Activated T-cell treated with anti-CD3 and anti-CD28 coated beads, Interleukin-2, amount 50 U/mL, for 72 hours (primary cell): ENCODE results near the gene TNC. TPM values are rescaled to one million over a fixed set of nuclear protein-coding genes. Genes with fewer than 3 reads are reported as not detected.

Experiments
- ATAC-seq, 2 donors: fragments of 150-1000 bp; cut with Tn5 transposase; replicated peaks in 1 of 2; 2 replicates each; pipeline ENCODE4 v1.10.0; 2021; ENCODE audit warnings: moderate library complexity in 2 of 2, mild to moderate bottlenecking in 1 of 2
- DNase-seq, 2 donors: peaks; one replicate each; pipeline ENCODE4 v3.0.0; 2021 to 2022; ENCODE audit warnings: mixed read lengths in 1 of 2
- H3K27ac Mint-ChIP-seq: one replicate; pipeline ENCODE4 v1.8.0; 2022; ENCODE audit warnings: mild to moderate bottlenecking, moderate library complexity, mixed read lengths
- H3K27me3 Mint-ChIP-seq: one replicate; pipeline ENCODE4 v1.8.0; 2022; ENCODE audit warnings: low read depth, mixed read lengths
- H3K36me3 Mint-ChIP-seq, 2 donors: one replicate each; pipeline ENCODE4 v1.8.0; 2022; ENCODE audit warnings: mixed read lengths in 2 of 2, mild to moderate bottlenecking in 1 of 2; ENCODE audit not compliant: insufficient read depth in 2 of 2
- H3K4me1 Mint-ChIP-seq: one replicate; pipeline ENCODE4 v1.8.0; 2022; ENCODE audit warnings: low read depth, mixed read lengths
- H3K4me3 Mint-ChIP-seq, 2 donors: one replicate each; pipeline ENCODE4 v1.8.0; 2022; ENCODE audit warnings: mild to moderate bottlenecking in 2 of 2, mixed read lengths in 2 of 2, moderate library complexity in 2 of 2
- H3K9me3 Mint-ChIP-seq, 2 donors: one replicate each; pipeline ENCODE4 v1.8.0; 2022; ENCODE audit warnings: mixed read lengths in 2 of 2
- total RNA-seq, 2 donors: library from RNA; stranded (reverse); gene quantifications; one replicate each; pipeline ENCODE4 v1.2.3, GENCODE V29; 2022

Gene TNC
- total RNA-seq, 2 donors from 2014 or later, result 3.1 to 4.1 TPM

GRCh38 chr9:115084709-115085108, 33.2 kb downstream of the TNC start:
- Mint-ChIP-seq H3K9me3 (no peaks in the 10 kb centered on the region), H3K27ac (no peak overlapping the region)

GRCh38 chr9:115084157-115084556, 33.8 kb downstream of the TNC start:
- Mint-ChIP-seq H3K9me3 (no peaks in the 10 kb centered on the region), H3K27me3 (peaks cover 9% of the 10 kb centered on the region)

More at GRCh38 chr9:115084709-115085108, 33.2 kb downstream of the TNC start:
- Mint-ChIP-seq H3K4me3 (no peak overlapping the region), H3K27me3 (peaks cover 9% of the 10 kb centered on the region), H3K4me1 (no peaks in the 10 kb centered on the region), H3K36me3 (no peaks in the 10 kb centered on the region)
- no peak for DNase-seq
- ATAC-seq, result no peak

GRCh38 chr9:115080242-115080641, 37.7 kb downstream of the TNC start:
- Mint-ChIP-seq H3K27ac (no peak overlapping the region), H3K9me3 (no peaks in the 10 kb centered on the region), H3K36me3 (no peaks in the 10 kb centered on the region), H3K4me3 (no peak overlapping the region), H3K27me3 (peaks cover 14% of the 10 kb centered on the region), H3K4me1 (no peaks in the 10 kb centered on the region)
- DNase-seq (no peak), ATAC-seq (no peak)

More at GRCh38 chr9:115084157-115084556, 33.8 kb downstream of the TNC start:
- Mint-ChIP-seq H3K4me3 (no peak overlapping the region), H3K4me1 (no peaks in the 10 kb centered on the region), H3K36me3 (no peaks in the 10 kb centered on the region), H3K27ac (no peak overlapping the region)
- no peak for ATAC-seq
- DNase-seq, result no peak

GRCh38 chr9:115079156-115079555, 38.8 kb downstream of the TNC start:
- no peaks in the 10 kb centered on the region for H3K4me1 Mint-ChIP-seq
- peaks cover 14% of the 10 kb centered on the region for H3K27me3 Mint-ChIP-seq
- H3K4me3 Mint-ChIP-seq, result no peak overlapping the region
- H3K27ac Mint-ChIP-seq, result no peak overlapping the region
- no peaks in the 10 kb centered on the region for H3K36me3 Mint-ChIP-seq
- DNase-seq (no peak), ATAC-seq (peak in 1 of 2 donors; percentile 21)
- no peaks in the 10 kb centered on the region for H3K9me3 Mint-ChIP-seq

GRCh38 chr9:115073456-115073855, 44.5 kb downstream of the TNC start:
- no peak for ATAC-seq
- Mint-ChIP-seq H3K9me3 (no peaks in the 10 kb centered on the region), H3K27me3 (peaks cover 16% of the 10 kb centered on the region), H3K27ac (no peak overlapping the region), H3K36me3 (no peaks in the 10 kb centered on the region), H3K4me1 (no peaks in the 10 kb centered on the region), H3K4me3 (no peak overlapping the region)
- DNase-seq, result no peak

- ATAC-seq, result no peak
- DNase-seq, result no peak
- Mint-ChIP-seq H3K27me3 (peaks cover 16% of the 10 kb centered on the region), H3K9me3 (no peaks in the 10 kb centered on the region), H3K27ac (no peak overlapping the region), H3K4me3 (no peak overlapping the region), H3K36me3 (no peaks in the 10 kb centered on the region), H3K4me1 (no peaks in the 10 kb centered on the region)
These were observed 46.8 kb downstream of the TNC start for GRCh38 chr9:115071176-115071575.

- peaks cover 16% of the 10 kb centered on the region for H3K27me3 Mint-ChIP-seq
- DNase-seq (no peak), ATAC-seq (no peak)
- no peak overlapping the region for H3K4me3 Mint-ChIP-seq
- no peaks in the 10 kb centered on the region for H3K36me3 Mint-ChIP-seq
- no peak overlapping the region for H3K27ac Mint-ChIP-seq
- no peaks in the 10 kb centered on the region for H3K9me3 Mint-ChIP-seq
- no peaks in the 10 kb centered on the region for H3K4me1 Mint-ChIP-seq
These were observed 48.2 kb downstream of the TNC start for GRCh38 chr9:115069771-115070170.

GRCh38 chr9:115069302-115069701, 48.7 kb downstream of the TNC start:
- no peak overlapping the region for H3K27ac Mint-ChIP-seq
- DNase-seq (no peak), ATAC-seq (no peak)
- H3K4me3 Mint-ChIP-seq, result no peak overlapping the region
- H3K36me3 Mint-ChIP-seq, result no peaks in the 10 kb centered on the region
- H3K9me3 Mint-ChIP-seq, result no peaks in the 10 kb centered on the region
- peaks cover 16% of the 10 kb centered on the region for H3K27me3 Mint-ChIP-seq
- no peaks in the 10 kb centered on the region for H3K4me1 Mint-ChIP-seq

GRCh38 chr9:115068031-115068430, 49.9 kb downstream of the TNC start:
- Mint-ChIP-seq H3K4me1 (peaks cover 7% of the 10 kb centered on the region), H3K9me3 (no peaks in the 10 kb centered on the region), H3K27me3 (peaks cover 16% of the 10 kb centered on the region), H3K27ac (no peak overlapping the region), H3K36me3 (no peaks in the 10 kb centered on the region), H3K4me3 (no peak overlapping the region)
- DNase-seq (no peak), ATAC-seq (no peak)

- ATAC-seq, result no peak
- no peak overlapping the region for H3K27ac Mint-ChIP-seq
- H3K4me1 Mint-ChIP-seq, result peaks cover 7% of the 10 kb centered on the region
These were observed 54.7 kb downstream of the TNC start for GRCh38 chr9:115063058-115063845.

GRCh38 chr9:115058684-115059315, 59.2 kb downstream of the TNC start:
- Mint-ChIP-seq H3K9me3 (no peaks in the 10 kb centered on the region), H3K4me3 (no peak overlapping the region), H3K27me3 (peaks cover 67% of the 10 kb centered on the region), H3K36me3 (no peaks in the 10 kb centered on the region), H3K4me1 (peaks cover 4% of the 10 kb centered on the region), H3K27ac (no peak overlapping the region)
- ATAC-seq, result no peak
- no peak for DNase-seq

More at GRCh38 chr9:115063058-115063845, 54.7 kb downstream of the TNC start:
- no peaks in the 10 kb centered on the region for H3K9me3 Mint-ChIP-seq
- peaks cover 32% of the 10 kb centered on the region for H3K27me3 Mint-ChIP-seq
- no peak overlapping the region for H3K4me3 Mint-ChIP-seq
- DNase-seq, result no peak
- no peaks in the 10 kb centered on the region for H3K36me3 Mint-ChIP-seq

- ATAC-seq (no peak), DNase-seq (no peak)
- Mint-ChIP-seq H3K9me3 (no peaks in the 10 kb centered on the region), H3K27ac (no peak overlapping the region), H3K4me1 (no peaks in the 10 kb centered on the region), H3K36me3 (no peaks in the 10 kb centered on the region), H3K27me3 (peaks cover 72% of the 10 kb centered on the region), H3K4me3 (no peak overlapping the region)
These were observed 59.8 kb downstream of the TNC start for GRCh38 chr9:115058175-115058574.

GRCh38 chr9:115057559-115057958, 60.4 kb downstream of the TNC start:
- Mint-ChIP-seq H3K9me3 (no peaks in the 10 kb centered on the region), H3K4me1 (no peaks in the 10 kb centered on the region), H3K4me3 (no peak overlapping the region), H3K27me3 (peaks cover 78% of the 10 kb centered on the region), H3K36me3 (no peaks in the 10 kb centered on the region), H3K27ac (no peak overlapping the region)
- ATAC-seq (no peak), DNase-seq (no peak)
